ENCODE measurements around the gene SSH2. TPM values are rescaled to one million over a fixed set of nuclear protein-coding genes. Genes with fewer than 3 reads are reported as not detected.
"Not testable (repeated sequence)": the region's sequence is repeated elsewhere in the genome, so short reads cannot be mapped to it uniquely, and the experiment has no call there.

SSH2 gene
- total and polyA plus RNA-seq, 3 donors from 2014 or later: 31.0 to 62.3 (median 37.4) TPM

- TF ChIP-seq POLR2A (IDR thresholded peaks at IDR 0.05) (no peak), CTCF (IDR thresholded peaks at IDR 0.05) (no peak)
- H3K27me3 ChIP-seq: no peaks in the 10 kb centered on the region
- intact Hi-C loops (cut with DNase I; ENCODE audit: low total_unique reads): no loop called here
- no peaks in the 10 kb centered on the region for H3K4me1 ChIP-seq
- no peak overlapping the region for H3K4me3 ChIP-seq
- H3K36me3 ChIP-seq (ENCODE audit: low read depth, missing control alignments): no peaks in the 10 kb centered on the region
- WGBS, 2 donors: 21 to 26% methylated on average over 1 of the region's 1 CpG
- no peak for DNase-seq
- peak overlapping the region in 1 of 2 donors; percentile 33 for H3K27ac ChIP-seq
- H3K9me3 ChIP-seq: no peaks in the 10 kb centered on the region
These were observed 275.9 kb downstream of the SSH2 start for GRCh38 chr17:29653995-29654714.

GRCh38 chr17:29652976-29653375, 277.1 kb downstream of the SSH2 start:
- no peaks in the 10 kb centered on the region for H3K36me3 ChIP-seq (ENCODE audit: low read depth, missing control alignments)
- intact Hi-C loops (cut with DNase I; ENCODE audit: low total_unique reads): no loop called here
- H3K9me3 ChIP-seq: no peaks in the 10 kb centered on the region
- H3K27ac ChIP-seq: no peak overlapping the region
- no peaks in the 10 kb centered on the region for H3K27me3 ChIP-seq
- no peak for DNase-seq
- no peak overlapping the region for H3K4me3 ChIP-seq
- H3K4me1 ChIP-seq: no peaks in the 10 kb centered on the region
- TF ChIP-seq POLR2A (IDR thresholded peaks at IDR 0.05) (no peak), CTCF (IDR thresholded peaks at IDR 0.05) (no peak)

GRCh38 chr17:29651913-29652312, 278.1 kb downstream of the SSH2 start:
- H3K27ac ChIP-seq; H3K4me3 ChIP-seq; H3K36me3 ChIP-seq (ENCODE audit: low read depth, missing control alignments); H3K9me3 ChIP-seq; intact Hi-C loops (cut with DNase I; ENCODE audit: low total_unique reads); H3K4me1 ChIP-seq; H3K27me3 ChIP-seq; DNase-seq: not testable (repeated sequence)
- 96 to 98% methylated on average over 7 of the region's 7 CpGs for WGBS, 2 donors

- Histone ChIP-seq H3K4me1 (peaks cover 7% of the 10 kb centered on the region), H3K36me3 (ENCODE audit: low read depth, missing control alignments) (no peaks in the 10 kb centered on the region), H3K9me3 (no peaks in the 10 kb centered on the region), H3K4me3 (no peak overlapping the region), H3K27ac (no peak overlapping the region), H3K27me3 (no peaks in the 10 kb centered on the region)
- intact Hi-C loops (cut with DNase I; ENCODE audit: low total_unique reads): no loop called here
- 86 to 90% methylated on average over 4 of the region's 4 CpGs for WGBS, 2 donors
- TF ChIP-seq CTCF (IDR thresholded peaks at IDR 0.05) (no peak), POLR2A (IDR thresholded peaks at IDR 0.05) (no peak)
- DNase-seq: no peak
These were observed 279.6 kb downstream of the SSH2 start for GRCh38 chr17:29650396-29650795.

GRCh38 chr17:29649359-29649758, 280.7 kb downstream of the SSH2 start:
- no peaks in the 10 kb centered on the region for H3K36me3 ChIP-seq (ENCODE audit: low read depth, missing control alignments)
- no peaks in the 10 kb centered on the region for H3K27me3 ChIP-seq
- TF ChIP-seq CTCF (IDR thresholded peaks at IDR 0.05): no peak
- no peak for TF ChIP-seq POLR2A (IDR thresholded peaks at IDR 0.05)
- peaks cover 14% of the 10 kb centered on the region for H3K4me1 ChIP-seq
- 72 to 86% methylated on average over 5 of the region's 5 CpGs for WGBS, 2 donors
- DNase-seq: no peak
- intact Hi-C loops (cut with DNase I; ENCODE audit: low total_unique reads): no loop called here
- H3K27ac ChIP-seq: no peak overlapping the region
- no peak overlapping the region for H3K4me3 ChIP-seq
- no peaks in the 10 kb centered on the region for H3K9me3 ChIP-seq
